HCT116 (cell line): ENCODE measurements around the gene EIF1AD. TPM values are rescaled to one million over a fixed set of nuclear protein-coding genes. Genes with fewer than 3 reads are reported as not detected.

Experiments used
- ATAC-seq: fragments of 200-7000 bp; cut with Tn5 transposase; 2 replicates; pipeline ENCODE4 v1.9.1; 2020; ENCODE audit warnings: mild to moderate bottlenecking, moderate library complexity
- BruUV-seq: library from RNA; stranded (reverse); fragments of 400-500 nt; replicated peaks from 2 replicates; lab custom pipeline; 2021; lab: Mats Ljungman, UMichigan
- CTCF ChIA-PET: fragments of 300-600 bp; sonication (Branson Sonifier 250); formaldehyde crosslinking; loops from one replicate; lab custom pipeline; 2021; ENCODE audit warnings: antibody characterized with exemption; lab: Charles Lee
- POLR2A ChIA-PET: fragments of 300-600, 350-600 bp; sonication (Branson Sonifier 250); formaldehyde crosslinking; loops from one replicate; lab custom pipeline; 2021; ENCODE audit warnings: antibody characterized with exemption; lab: Charles Lee
- RAD21 ChIA-PET, 2 experiments: fragments of 300-600 bp; sonication (Branson Sonifier 250); formaldehyde crosslinking; loops; one replicate each; lab custom pipeline; 2023; ENCODE audit warnings: low total read pairs in 2 of 2; ENCODE audit not compliant: uncharacterized antibody in 2 of 2, unreplicated experiment in 2 of 2, low non-redundant PET in 1 of 2; lab: Charles Lee
- DNase-seq: peaks from one replicate; pipeline ENCODE4 v3.0.0-alpha.2; 2010; ENCODE audit warnings: low read depth, low spot score
- H2AFZ ChIP-seq: fragments of 200-600 bp; shearing (Covaris generic), sonication (generic); 2 replicates; pipeline ENCODE4 v1.6.1; 2017; ENCODE audit warnings: low read depth, mixed run types, mixed read lengths, antibody characterized with exemption, low read length; ENCODE audit not compliant: poor library complexity, severe bottlenecking
- H3K27ac ChIP-seq: 2 replicates; pipeline ENCODE4 v1.5.1; 2012; ENCODE audit warnings: low read depth, low read length
- H3K27me3 ChIP-seq: fragments of 200-600 bp; sonication (generic); 2 replicates; pipeline ENCODE4 v1.6.1; 2016; ENCODE audit warnings: mixed run types, low read length, mixed read lengths; ENCODE audit not compliant: insufficient read depth
- H3K36me3 ChIP-seq, 2 experiments: fragments of 200-500 bp in 1 of 2; fragments of 200-600 bp in 1 of 2; sonication (Bioruptor generic) in 1 of 2; sonication (generic) in 1 of 2; 2 replicates each; pipeline versions ENCODE4 v1.5.1 to v1.6.1; 2014 to 2016; ENCODE audit warnings: low read length in 2 of 2, inconsistent platforms in 1 of 2, mixed read lengths in 1 of 2, mixed run types in 1 of 2; ENCODE audit not compliant: insufficient read depth in 2 of 2, control insufficient read depth in 1 of 2
- H3K4me1 ChIP-seq, 2 experiments: fragments of 200-600 bp in 1 of 2; sonication (generic) in 1 of 2; 2 replicates each; pipeline versions ENCODE4 v1.5.1 to v1.6.1; 2012 to 2017; ENCODE audit warnings: low read length in 2 of 2, inconsistent platforms in 1 of 2, mild to moderate bottlenecking in 1 of 2, mixed read lengths in 1 of 2, mixed run types in 1 of 2, moderate library complexity in 1 of 2; ENCODE audit not compliant: insufficient read depth in 2 of 2, control insufficient read depth in 1 of 2
- H3K4me2 ChIP-seq: fragments of 200-600 bp; sonication (generic); 2 replicates; pipeline ENCODE4 v1.6.1; 2017; ENCODE audit warnings: mixed run types, low read length, mixed read lengths
- H3K4me3 ChIP-seq, 2 experiments: fragments of 200-600 bp in 1 of 2; sonication (generic) in 1 of 2; replicated peaks in 1 of 2; 2 replicates each; pipeline ENCODE4 v1.5.1; 2011 to 2016; ENCODE audit warnings: low read length in 2 of 2, control low read depth in 1 of 2, low read depth in 1 of 2, mild to moderate bottlenecking in 1 of 2, mixed read lengths in 1 of 2, mixed run types in 1 of 2
- H3K79me2 ChIP-seq: fragments of 200-600 bp; sonication (generic); 2 replicates; pipeline ENCODE4 v1.6.1; 2017; ENCODE audit warnings: mild to moderate bottlenecking, mixed run types, low read length, moderate library complexity, mixed read lengths; ENCODE audit not compliant: insufficient read depth
- H3K9ac ChIP-seq: fragments of 200-600 bp; sonication (generic); 2 replicates; pipeline ENCODE4 v1.6.1; 2016; ENCODE audit warnings: low read length, mixed read lengths
- H3K9me2 ChIP-seq: fragments of 200-600 bp; sonication (generic), shearing (Covaris generic); 2 replicates; pipeline ENCODE4 v1.6.1; 2017; ENCODE audit warnings: mixed run types, mild to moderate bottlenecking, moderate library complexity; ENCODE audit not compliant: insufficient read depth
- H3K9me3 ChIP-seq, 2 experiments: fragments of 200-500 bp in 1 of 2; fragments of 200-600 bp in 1 of 2; sonication (Bioruptor generic) in 1 of 2; sonication (generic) in 1 of 2; 2 replicates each; pipeline ENCODE4 v1.6.1; 2014 to 2017; ENCODE audit warnings: low read length in 2 of 2, mixed read lengths in 2 of 2, inconsistent platforms in 1 of 2, low read depth in 1 of 2, mild to moderate bottlenecking in 1 of 2, mixed run types in 1 of 2, moderate library complexity in 1 of 2; ENCODE audit not compliant: control insufficient read depth in 1 of 2, insufficient read depth in 1 of 2
- H4K20me1 ChIP-seq: fragments of 200-600 bp; sonication (generic), shearing (Covaris generic); 2 replicates; pipeline ENCODE4 v1.6.1; 2017; ENCODE audit warnings: mixed run types, mild to moderate bottlenecking, moderate library complexity; ENCODE audit not compliant: insufficient read depth
- EZH2 ChIP-seq: fragments of 200-600 bp; sonication (generic); IDR thresholded peaks from 2 replicates; pipeline ENCODE4 v1.6.1; 2017; ENCODE audit warnings: antibody characterized with exemption, mixed run types
- EZH2phosphoT487 ChIP-seq: fragments of 200-600 bp; IDR thresholded peaks from 2 replicates; pipeline ENCODE4 v1.6.1; 2018; ENCODE audit warnings: antibody characterized with exemption, borderline replicate concordance
- FOSL1 ChIP-seq: IDR thresholded peaks from 2 replicates; pipeline ENCODE4 v1.6.1; 2012; ENCODE audit warnings: low read depth
- POLR2AphosphoS5 ChIP-seq: IDR thresholded peaks from 2 replicates; pipeline ENCODE4 v1.6.1; 2011; ENCODE audit warnings: mild to moderate bottlenecking, low read depth, low read length, moderate library complexity
- intact Hi-C: fragments of 100-400 bp; cut with micrococcal nuclease; formaldehyde crosslinking; loops from 2 replicates; pipeline ENCODE4 v1.10.0; 2022
- total RNA-seq: library from RNA; stranded (reverse); gene quantifications from one replicate; pipeline ENCODE4 v1.2.1, GENCODE V29; 2021; ENCODE audit not compliant: unreplicated experiment
- TF ChIP-seq, protein P1 (sequence below): IDR thresholded peaks from 2 replicates; pipeline ENCODE4 v1.6.1; 2012; ENCODE audit warnings: low read depth
- TF ChIP-seq, protein P2 (sequence below): IDR thresholded peaks from 2 replicates; pipeline ENCODE4 v1.6.1; 2012

Gene EIF1AD
- total RNA-seq, 1 experiment from 2014 or later = 45.5 TPM

GRCh38 chr11:66051371-66051765, 49.4 kb upstream of the EIF1AD start:
- intact Hi-C loops = no loop called here
- Histone ChIP-seq H2AFZ (no peak overlapping the region), H3K9me2 (no peaks in the 10 kb centered on the region), H3K9ac (peak overlapping the region; percentile 79), H3K4me1 (peaks cover 21% of the 10 kb centered on the region in 2 experiments), H3K9me3 (no peaks in the 10 kb centered on the region), H4K20me1 (no peaks in the 10 kb centered on the region), H3K79me2 (peaks cover 40% of the 10 kb centered on the region), H3K4me2 (peak overlapping the region; percentile 92), H3K27ac (peak overlapping the region; percentile 83), H3K4me3 (peak overlapping the region; percentile 60 to 79), H3K27me3 (no peaks in the 10 kb centered on the region), H3K36me3 (peaks cover 17 to 20% of the 10 kb centered on the region in 2 experiments; a peak in 3 of 4 replicates)
- CTCF ChIA-PET = interaction anchor here (0.9 to 1.9 kb wide), 4 partner anchors 16 to 192 kb away, joined by 3 to 6 read pairs (median 4); partner anchors contain the start of genes BANF1 and EIF1AD
- TF ChIP-seq POLR2AphosphoS5 (no peak), FOSL1 (no peak), EZH2phosphoT487 (no peak), EZH2 (no peak)
- TF ChIP-seq, protein P1, sequence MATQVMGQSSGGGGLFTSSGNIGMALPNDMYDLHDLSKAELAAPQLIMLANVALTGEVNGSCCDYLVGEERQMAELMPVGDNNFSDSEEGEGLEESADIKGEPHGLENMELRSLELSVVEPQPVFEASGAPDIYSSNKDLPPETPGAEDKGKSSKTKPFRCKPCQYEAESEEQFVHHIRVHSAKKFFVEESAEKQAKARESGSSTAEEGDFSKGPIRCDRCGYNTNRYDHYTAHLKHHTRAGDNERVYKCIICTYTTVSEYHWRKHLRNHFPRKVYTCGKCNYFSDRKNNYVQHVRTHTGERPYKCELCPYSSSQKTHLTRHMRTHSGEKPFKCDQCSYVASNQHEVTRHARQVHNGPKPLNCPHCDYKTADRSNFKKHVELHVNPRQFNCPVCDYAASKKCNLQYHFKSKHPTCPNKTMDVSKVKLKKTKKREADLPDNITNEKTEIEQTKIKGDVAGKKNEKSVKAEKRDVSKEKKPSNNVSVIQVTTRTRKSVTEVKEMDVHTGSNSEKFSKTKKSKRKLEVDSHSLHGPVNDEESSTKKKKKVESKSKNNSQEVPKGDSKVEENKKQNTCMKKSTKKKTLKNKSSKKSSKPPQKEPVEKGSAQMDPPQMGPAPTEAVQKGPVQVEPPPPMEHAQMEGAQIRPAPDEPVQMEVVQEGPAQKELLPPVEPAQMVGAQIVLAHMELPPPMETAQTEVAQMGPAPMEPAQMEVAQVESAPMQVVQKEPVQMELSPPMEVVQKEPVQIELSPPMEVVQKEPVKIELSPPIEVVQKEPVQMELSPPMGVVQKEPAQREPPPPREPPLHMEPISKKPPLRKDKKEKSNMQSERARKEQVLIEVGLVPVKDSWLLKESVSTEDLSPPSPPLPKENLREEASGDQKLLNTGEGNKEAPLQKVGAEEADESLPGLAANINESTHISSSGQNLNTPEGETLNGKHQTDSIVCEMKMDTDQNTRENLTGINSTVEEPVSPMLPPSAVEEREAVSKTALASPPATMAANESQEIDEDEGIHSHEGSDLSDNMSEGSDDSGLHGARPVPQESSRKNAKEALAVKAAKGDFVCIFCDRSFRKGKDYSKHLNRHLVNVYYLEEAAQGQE = no peak
- TF ChIP-seq, protein P2, sequence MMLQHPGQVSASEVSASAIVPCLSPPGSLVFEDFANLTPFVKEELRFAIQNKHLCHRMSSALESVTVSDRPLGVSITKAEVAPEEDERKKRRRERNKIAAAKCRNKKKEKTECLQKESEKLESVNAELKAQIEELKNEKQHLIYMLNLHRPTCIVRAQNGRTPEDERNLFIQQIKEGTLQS = no peak
- DNase-seq (no peak), ATAC-seq (no peak)
- POLR2A ChIA-PET = interaction anchor here (1.8 kb wide), 1 partner anchor 159 kb away, joined by 5 read pairs; no protein-coding TSS in a partner anchor
- RAD21 ChIA-PET = interaction anchor here in 1 of 2 experiments (0.6 kb wide), 1 partner anchor 192 kb away, joined by 3 read pairs; no protein-coding TSS in a partner anchor
- TSS peak; percentile 98 for BruUV-seq
